CD4-positive, CD25-positive, alpha-beta regulatory T cell (primary cell): Measurements from ENCODE around the gene STON2. TPM values are rescaled to one million over a fixed set of nuclear protein-coding genes. Genes with fewer than 3 reads are reported as not detected.

Source experiments
- ATAC-seq, 2 donors: fragments of 150-1000 bp; cut with Tn5 transposase; one replicate each; pipeline ENCODE4 v1.10.0; 2021; ENCODE audit warnings: low read depth in 2 of 2, moderate number of reproducible peaks in 2 of 2, moderate library complexity in 1 of 2
- DNase-seq, 3 donors: peaks; one replicate each; pipeline versions ENCODE4 v3.0.0 to v3.0.0-alpha.2; 2012 to 2022; ENCODE audit warnings: mixed read lengths in 1 of 3
- H3K27ac ChIP-seq: one replicate; pipeline ENCODE4 v1.7.0; 2013; ENCODE audit warnings: mild to moderate bottlenecking, low read length; ENCODE audit not compliant: insufficient read depth, poor library complexity, severe bottlenecking
- H3K27me3 ChIP-seq: one replicate; pipeline ENCODE4 v1.7.0; 2013; ENCODE audit warnings: low read length; ENCODE audit not compliant: control insufficient read depth, insufficient read depth
- H3K36me3 ChIP-seq: one replicate; pipeline ENCODE4 v1.7.0; 2013; ENCODE audit warnings: mild to moderate bottlenecking, low read length, moderate library complexity; ENCODE audit not compliant: control insufficient read depth, insufficient read depth
- H3K4me1 ChIP-seq: 2 replicates; pipeline ENCODE4 v1.7.0; 2013; ENCODE audit warnings: mild to moderate bottlenecking, low read length; ENCODE audit not compliant: insufficient read depth, control insufficient read depth, poor library complexity, severe bottlenecking
- H3K4me3 ChIP-seq: one replicate; pipeline ENCODE4 v1.7.0; 2013; ENCODE audit warnings: low read depth, mild to moderate bottlenecking, low read length, moderate library complexity
- H3K9me3 ChIP-seq, 2 experiments: 1 replicate in 1 of 2; 2 replicates in 1 of 2; pipeline ENCODE4 v1.7.0; 2013; ENCODE audit warnings: low read length in 2 of 2, mild to moderate bottlenecking in 1 of 2, moderate library complexity in 1 of 2; ENCODE audit not compliant: control insufficient read depth in 2 of 2
- H3K27ac Mint-ChIP-seq, 3 donors: one replicate each; pipeline ENCODE4 v1.8.0; 2020 to 2022; ENCODE audit warnings: mild to moderate bottlenecking in 3 of 3, mixed read lengths in 3 of 3, moderate library complexity in 2 of 3
- H3K27me3 Mint-ChIP-seq: one replicate; pipeline ENCODE4 v1.8.0; 2022; ENCODE audit warnings: mild to moderate bottlenecking, mixed read lengths
- H3K36me3 Mint-ChIP-seq: one replicate; pipeline ENCODE4 v1.8.0; 2020; ENCODE audit warnings: mixed read lengths
- H3K4me1 Mint-ChIP-seq, 4 donors: one replicate each; pipeline ENCODE4 v1.8.0; 2020 to 2022; ENCODE audit warnings: mixed read lengths in 4 of 4, mild to moderate bottlenecking in 1 of 4
- H3K4me3 Mint-ChIP-seq, 4 donors: one replicate each; pipeline ENCODE4 v1.8.0; 2020 to 2022; ENCODE audit warnings: mild to moderate bottlenecking in 4 of 4, mixed read lengths in 4 of 4, moderate library complexity in 3 of 4
- H3K9me3 Mint-ChIP-seq, 7 donors: one replicate each; pipeline ENCODE4 v1.8.0; 2020 to 2022; ENCODE audit warnings: mixed read lengths in 7 of 7, mild to moderate bottlenecking in 3 of 7, moderate library complexity in 2 of 7
- polyA plus RNA-seq, 4 donors: library from polyadenylated mRNA; unstranded; fragments of 300-500 nt; fragmentation: Illumina TruSeq; gene quantifications; one replicate each; pipeline ENCODE4 v1.2.3, GENCODE V29; 2021
- total RNA-seq: library from RNA; stranded (reverse); gene quantifications from one replicate; pipeline ENCODE4 v1.2.3, GENCODE V29; 2022

STON2 gene
- total and polyA plus RNA-seq, 5 donors from 2014 or later = 4.4 TPM; not detected in 4

DNA sequence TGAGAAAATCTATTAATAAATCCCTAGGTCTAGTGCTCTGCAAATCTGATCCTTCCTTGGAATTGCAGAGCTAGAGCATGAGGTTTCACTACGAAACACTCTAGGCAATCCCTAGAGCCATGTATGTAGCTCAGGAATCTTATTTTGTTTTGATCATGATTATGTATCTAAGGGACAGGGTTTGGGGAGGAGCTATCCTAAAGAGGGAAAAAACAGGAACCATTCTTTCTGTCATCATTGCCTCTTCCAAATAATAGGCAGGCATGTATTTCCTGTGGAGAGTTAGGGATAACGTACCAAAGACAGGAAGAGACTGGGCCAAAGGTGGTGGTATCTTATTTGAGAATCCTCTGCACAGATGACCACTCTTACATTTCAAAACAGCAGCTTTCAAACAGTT lies 90.6 kb downstream of the STON2 start:
- Histone ChIP-seq H3K4me1 (no peaks in the 10 kb centered on the region), H3K36me3 (no peaks in the 10 kb centered on the region), H3K9me3 (no peaks in the 10 kb centered on the region), H3K27ac (no peak overlapping the region), H3K4me3 (no peak overlapping the region), H3K27me3 (peaks cover 14% of the 10 kb centered on the region)
- Mint-ChIP-seq H3K27ac (no peak overlapping the region), H3K27me3 (peaks cover 10% of the 10 kb centered on the region), H3K4me1 (no peaks in the 10 kb centered on the region), H3K36me3 (no peaks in the 10 kb centered on the region), H3K4me3 (no peak overlapping the region), H3K9me3 (peaks cover 0 to 3% (median 0%) of the 10 kb centered on the region in 7 donors)
- no peak for DNase-seq
- no peak for ATAC-seq

DNA sequence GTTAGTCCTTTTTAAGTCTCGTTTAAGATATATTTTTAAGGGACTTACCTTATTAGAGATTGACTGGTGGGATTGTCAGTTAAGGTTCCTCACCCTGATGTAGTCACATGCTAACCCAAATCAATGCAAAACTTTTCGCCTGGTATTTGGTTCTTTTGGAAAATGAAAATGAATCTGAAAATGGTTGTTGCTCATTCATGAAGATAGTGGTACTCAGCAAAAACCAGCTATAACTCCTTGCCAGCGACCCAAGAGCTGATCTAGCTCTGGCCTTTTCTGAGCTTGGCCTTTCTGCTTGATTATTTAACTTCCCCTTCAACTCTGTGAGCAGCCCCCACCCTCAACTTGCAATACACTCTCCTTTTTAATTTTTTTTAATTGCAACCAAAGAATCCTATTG lies 94.4 kb downstream of the STON2 start:
- peaks cover 0 to 3% (median 0%) of the 10 kb centered on the region in 4 donors for H3K4me1 Mint-ChIP-seq
- H3K27me3 ChIP-seq = peaks cover 10% of the 10 kb centered on the region
- no peaks in the 10 kb centered on the region for H3K4me1 ChIP-seq
- no peaks in the 10 kb centered on the region for H3K36me3 Mint-ChIP-seq
- no peak overlapping the region for H3K27ac Mint-ChIP-seq
- no peak overlapping the region for H3K4me3 ChIP-seq
- H3K9me3 ChIP-seq = no peaks in the 10 kb centered on the region
- ATAC-seq (no peak), DNase-seq (peak in 1 of 3 donors; percentile 5)
- H3K4me3 Mint-ChIP-seq = no peak overlapping the region
- H3K36me3 ChIP-seq = no peaks in the 10 kb centered on the region
- H3K9me3 Mint-ChIP-seq = no peaks in the 10 kb centered on the region
- H3K27me3 Mint-ChIP-seq = peaks cover 10% of the 10 kb centered on the region
- H3K27ac ChIP-seq = no peak overlapping the region

DNA sequence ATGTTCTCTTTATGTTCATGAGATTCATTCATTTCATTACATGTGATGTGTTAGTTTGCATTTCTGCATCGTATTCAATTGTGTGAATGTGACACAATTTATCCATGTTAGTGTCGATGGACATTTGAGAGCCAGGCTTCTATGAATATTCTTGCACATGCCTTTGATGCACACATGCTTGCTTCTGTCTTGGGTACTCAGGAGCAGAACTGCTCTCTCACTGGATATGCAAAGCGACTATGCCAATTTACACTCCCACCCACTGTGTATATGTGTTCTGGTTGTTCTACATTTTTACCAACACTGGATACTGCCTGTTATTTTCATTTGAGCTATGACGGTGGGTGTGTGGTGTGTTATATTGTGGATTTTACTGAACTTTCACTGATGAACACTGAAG lies 95.1 kb downstream of the STON2 start:
- Mint-ChIP-seq H3K4me3 (no peak overlapping the region), H3K36me3 (no peaks in the 10 kb centered on the region), H3K27me3 (peaks cover 10% of the 10 kb centered on the region), H3K27ac (no peak overlapping the region), H3K9me3 (no peaks in the 10 kb centered on the region), H3K4me1 (peaks cover 0 to 3% (median 0%) of the 10 kb centered on the region in 4 donors)
- Histone ChIP-seq H3K4me1 (no peaks in the 10 kb centered on the region), H3K4me3 (no peak overlapping the region), H3K9me3 (no peaks in the 10 kb centered on the region), H3K27ac (no peak overlapping the region), H3K36me3 (no peaks in the 10 kb centered on the region), H3K27me3 (peaks cover 4% of the 10 kb centered on the region)
- no peak for DNase-seq
- no peak for ATAC-seq

DNA sequence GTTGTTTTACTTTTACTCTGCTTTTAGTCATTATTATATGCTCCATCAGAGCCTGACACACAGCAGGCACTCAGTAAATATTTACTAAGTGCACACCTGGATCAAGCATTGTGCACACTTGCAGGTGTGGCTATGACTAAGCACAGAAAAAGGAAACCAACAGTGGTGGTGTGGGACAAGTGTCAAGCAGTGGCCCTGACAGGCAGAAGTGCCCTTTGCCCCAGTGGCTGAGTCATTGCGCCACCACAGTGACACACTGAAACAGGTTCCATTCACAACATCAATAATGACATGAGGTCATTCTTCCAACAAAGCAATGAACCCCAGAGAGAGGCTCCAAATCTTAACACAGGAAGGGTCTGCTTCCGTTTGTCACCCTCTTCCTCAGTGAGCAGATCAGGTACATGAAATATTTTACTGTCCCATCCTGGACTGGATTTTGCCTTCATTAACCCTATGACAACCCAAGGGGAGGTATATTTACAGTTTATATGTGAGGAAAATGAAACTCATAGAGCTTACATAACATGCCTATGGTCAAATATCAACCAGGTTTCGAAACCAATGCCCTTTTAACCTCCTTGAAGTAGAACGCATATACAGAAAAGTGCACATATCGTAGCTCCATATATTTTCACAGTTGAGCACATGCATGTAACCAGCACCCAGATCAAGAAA lies 96.7 kb downstream of the STON2 start:
- Histone ChIP-seq H3K9me3 (no peaks in the 10 kb centered on the region), H3K36me3 (no peaks in the 10 kb centered on the region), H3K4me1 (no peaks in the 10 kb centered on the region), H3K4me3 (no peak overlapping the region), H3K27ac (no peak overlapping the region), H3K27me3 (peaks cover 4% of the 10 kb centered on the region)
- no peak overlapping the region for H3K27ac Mint-ChIP-seq
- peaks cover 10% of the 10 kb centered on the region for H3K27me3 Mint-ChIP-seq
- DNase-seq (peak in 1 of 3 donors; percentile 78), ATAC-seq (peak; percentile 24 to 37)
- no peaks in the 10 kb centered on the region for H3K36me3 Mint-ChIP-seq
- no peak overlapping the region for H3K4me3 Mint-ChIP-seq
- H3K9me3 Mint-ChIP-seq = peaks cover 0 to 2% (median 0%) of the 10 kb centered on the region in 7 donors
- H3K4me1 Mint-ChIP-seq = peaks cover 0 to 3% (median 0%) of the 10 kb centered on the region in 4 donors

DNA sequence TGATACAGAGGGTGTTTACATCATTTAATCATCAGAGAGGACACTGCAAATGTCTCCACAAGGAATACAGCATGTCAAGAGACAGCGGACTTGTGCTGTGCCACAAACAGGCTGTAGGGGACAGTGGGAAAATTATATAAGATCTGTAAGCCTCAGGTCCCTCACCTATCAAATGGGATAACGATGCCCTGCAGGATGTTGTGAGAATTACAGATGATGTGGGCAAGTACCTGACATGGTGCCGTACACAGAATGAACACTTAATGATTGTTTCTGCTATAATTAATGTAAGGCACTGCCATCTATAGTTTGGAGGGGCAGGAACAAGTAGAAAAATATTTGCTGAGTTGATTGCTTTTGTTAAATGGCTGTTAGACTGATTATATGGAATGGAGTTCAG lies 97.5 kb downstream of the STON2 start:
- H3K36me3 ChIP-seq = no peaks in the 10 kb centered on the region
- no peak overlapping the region for H3K27ac ChIP-seq
- H3K9me3 ChIP-seq = no peaks in the 10 kb centered on the region
- H3K27ac Mint-ChIP-seq = no peak overlapping the region
- no peak overlapping the region for H3K4me3 Mint-ChIP-seq
- H3K4me3 ChIP-seq = no peak overlapping the region
- H3K9me3 Mint-ChIP-seq = peaks cover 0 to 2% (median 0%) of the 10 kb centered on the region in 7 donors
- no peaks in the 10 kb centered on the region for H3K36me3 Mint-ChIP-seq
- H3K4me1 ChIP-seq = no peaks in the 10 kb centered on the region
- H3K27me3 ChIP-seq = peaks cover 4% of the 10 kb centered on the region
- DNase-seq = no peak
- peaks cover 10% of the 10 kb centered on the region for H3K27me3 Mint-ChIP-seq
- ATAC-seq = no peak
- H3K4me1 Mint-ChIP-seq = peaks cover 0 to 3% (median 0%) of the 10 kb centered on the region in 4 donors

DNA sequence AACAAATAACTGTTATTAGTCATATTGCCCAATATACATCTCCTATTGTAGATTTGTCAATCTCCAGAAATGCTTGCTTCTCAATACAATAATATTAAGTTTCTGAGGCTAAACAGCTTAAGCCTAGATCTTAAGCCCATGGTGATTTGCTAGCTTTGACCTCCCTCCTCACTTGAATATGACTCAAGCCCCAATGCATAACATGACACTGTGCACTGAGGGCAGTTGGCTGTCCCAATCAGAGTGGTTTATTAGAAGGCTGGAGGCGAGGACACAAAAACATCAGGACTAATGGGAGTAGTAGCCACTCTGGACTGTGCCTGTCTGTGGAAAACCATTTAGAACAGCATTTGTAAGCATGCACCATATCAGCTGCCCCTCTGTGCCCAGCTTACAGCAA lies 98.3 kb downstream of the STON2 start:
- Mint-ChIP-seq H3K4me1 (peaks cover 0 to 3% (median 0%) of the 10 kb centered on the region in 4 donors), H3K27ac (no peak overlapping the region), H3K9me3 (peaks cover 0 to 2% (median 0%) of the 10 kb centered on the region in 7 donors), H3K27me3 (peaks cover 10% of the 10 kb centered on the region), H3K4me3 (no peak overlapping the region), H3K36me3 (no peaks in the 10 kb centered on the region)
- H3K4me3 ChIP-seq = no peak overlapping the region
- no peaks in the 10 kb centered on the region for H3K4me1 ChIP-seq
- ATAC-seq (no peak), DNase-seq (no peak)
- H3K27ac ChIP-seq = no peak overlapping the region
- no peaks in the 10 kb centered on the region for H3K9me3 ChIP-seq
- H3K27me3 ChIP-seq = peaks cover 4% of the 10 kb centered on the region
- no peaks in the 10 kb centered on the region for H3K36me3 ChIP-seq

DNA sequence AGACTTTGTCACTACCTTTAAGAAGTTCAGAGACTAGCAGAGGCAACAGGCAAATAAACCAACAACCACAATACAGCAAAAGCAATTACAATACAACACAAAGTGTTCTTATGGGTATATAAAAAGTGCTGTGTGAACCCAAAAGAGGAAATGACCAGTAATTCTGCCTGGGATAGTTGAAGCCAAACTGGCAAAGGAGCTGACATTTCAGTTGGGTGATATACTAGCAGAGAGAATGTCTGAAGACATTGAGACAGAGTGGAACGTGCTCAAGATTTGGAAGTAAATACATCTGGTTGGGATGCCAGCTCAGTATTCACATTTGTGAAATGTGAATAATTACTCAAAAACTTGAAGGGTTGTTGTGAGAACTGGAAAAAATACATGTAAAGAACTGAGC lies 98.8 kb downstream of the STON2 start:
- Histone ChIP-seq H3K4me1 (no peaks in the 10 kb centered on the region), H3K27me3 (peaks cover 4% of the 10 kb centered on the region), H3K27ac (no peak overlapping the region), H3K36me3 (no peaks in the 10 kb centered on the region), H3K4me3 (no peak overlapping the region), H3K9me3 (no peaks in the 10 kb centered on the region)
- Mint-ChIP-seq H3K9me3 (peaks cover 0 to 2% (median 0%) of the 10 kb centered on the region in 7 donors), H3K27ac (no peak overlapping the region), H3K4me3 (no peak overlapping the region), H3K4me1 (peaks cover 0 to 3% (median 0%) of the 10 kb centered on the region in 4 donors), H3K36me3 (no peaks in the 10 kb centered on the region), H3K27me3 (peaks cover 10% of the 10 kb centered on the region)
- ATAC-seq = no peak
- DNase-seq = no peak

DNA sequence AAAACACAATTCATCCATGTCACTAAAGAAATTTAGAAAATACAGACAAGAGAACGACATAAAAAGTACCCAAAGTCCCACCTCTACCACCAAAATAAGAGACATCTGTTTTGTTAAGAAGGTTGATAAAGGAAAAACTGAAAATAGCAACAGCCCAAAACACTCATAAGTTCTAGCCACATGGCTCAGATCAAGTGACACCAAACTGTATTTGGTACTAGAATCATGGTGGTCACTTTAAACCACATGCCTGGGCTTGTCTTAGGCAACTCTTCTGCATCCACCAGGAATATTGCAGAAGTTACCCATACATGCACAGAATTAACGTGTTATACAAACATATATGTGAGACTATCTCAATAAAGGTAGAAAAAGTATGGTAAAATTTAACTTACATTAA lies 101.2 kb downstream of the STON2 start:
- no peaks in the 10 kb centered on the region for H3K36me3 ChIP-seq
- H3K9me3 ChIP-seq = no peaks in the 10 kb centered on the region
- no peak overlapping the region for H3K27ac Mint-ChIP-seq
- peaks cover 10% of the 10 kb centered on the region for H3K27me3 Mint-ChIP-seq
- H3K4me3 Mint-ChIP-seq = no peak overlapping the region
- DNase-seq (no peak), ATAC-seq (no peak)
- no peaks in the 10 kb centered on the region for H3K4me1 ChIP-seq
- H3K27me3 ChIP-seq = no peaks in the 10 kb centered on the region
- H3K4me1 Mint-ChIP-seq = peaks cover 0 to 3% (median 0%) of the 10 kb centered on the region in 4 donors
- H3K27ac ChIP-seq = no peak overlapping the region
- H3K36me3 Mint-ChIP-seq = no peaks in the 10 kb centered on the region
- peaks cover 0 to 3% (median 0%) of the 10 kb centered on the region in 7 donors for H3K9me3 Mint-ChIP-seq
- H3K4me3 ChIP-seq = no peak overlapping the region
